H1 (cell line): ENCODE data around the gene OSBPL9. TPM values are rescaled to one million over a fixed set of nuclear protein-coding genes. Genes with fewer than 3 reads are reported as not detected.

ENCODE experiments used
- CTCF ChIA-PET: fragments of 300-600 bp; sonication (Branson Sonifier 250); formaldehyde crosslinking; loops from one replicate; lab custom pipeline; 2021; ENCODE audit not compliant: partially characterized antibody; lab: Charles Lee
- POLR2A ChIA-PET: fragments of 300-600 bp; sonication (Branson Sonifier 250); formaldehyde crosslinking; loops from one replicate; lab custom pipeline; 2021; ENCODE audit warnings: inconsistent platforms; ENCODE audit not compliant: partially characterized antibody; lab: Charles Lee
- DNase-seq, 2 experiments: peaks; one replicate each; pipeline versions ENCODE4 v3.0.0 to v3.0.0-alpha.2; 2010 to 2022; ENCODE audit warnings: low spot score in 2 of 2, low read depth in 1 of 2, mixed read lengths in 1 of 2
- FAIRE-seq: peaks from 2 replicates; lab custom pipeline; 2011; peaks lifted over from hg19 to GRCh38; lab: Jason Lieb, UNC
- H2AFZ ChIP-seq: 2 replicates; pipeline ENCODE4 v1.8.1; 2012; ENCODE audit warnings: low read length, inconsistent platforms
- H2AK5ac ChIP-seq: 2 replicates; pipeline ENCODE4 v1.6.1; 2013; ENCODE audit warnings: low read depth, low read length
- H2BK120ac ChIP-seq: replicated peaks from 2 replicates; pipeline ENCODE3; 2013; ENCODE audit warnings: low read depth, low read length, inconsistent platforms
- H2BK12ac ChIP-seq: 2 replicates; pipeline ENCODE4 v1.6.1; 2013; ENCODE audit warnings: low read depth, low read length
- H2BK15ac ChIP-seq: 2 replicates; pipeline ENCODE4 v1.6.1; 2013; ENCODE audit warnings: low read length
- H2BK20ac ChIP-seq: 2 replicates; pipeline ENCODE4 v1.6.1; 2013; ENCODE audit warnings: low read length
- H2BK5ac ChIP-seq: 2 replicates; pipeline ENCODE4 v1.6.1; 2013; ENCODE audit warnings: low read depth, low read length
- H3K14ac ChIP-seq: 2 replicates; pipeline ENCODE4 v1.6.1; 2013; ENCODE audit warnings: inconsistent platforms; ENCODE audit not compliant: insufficient read length
- H3K18ac ChIP-seq: 2 replicates; pipeline ENCODE4 v1.6.1; 2013; ENCODE audit warnings: low read length; ENCODE audit errors: extremely low read depth
- H3K23ac ChIP-seq: 2 replicates; pipeline ENCODE4 v1.6.1; 2013; ENCODE audit warnings: inconsistent platforms; ENCODE audit not compliant: insufficient read length
- H3K23me2 ChIP-seq: 2 replicates; pipeline ENCODE4 v1.6.1; 2013; ENCODE audit warnings: low read depth, low read length
- H3K27ac ChIP-seq: 2 replicates; pipeline ENCODE4 v1.6.1; 2011; ENCODE audit warnings: low read depth, low read length, inconsistent platforms
- H3K27me3 ChIP-seq, 4 experiments: replicated peaks in 1 of 4; 1 replicate in 1 of 4; 2 replicates in 3 of 4; pipeline versions ENCODE4 v1.6.1 to v1.8.1; 2011 to 2013; ENCODE audit warnings: low read length in 3 of 4, mild to moderate bottlenecking in 3 of 4, inconsistent platforms in 2 of 4, mixed read lengths in 2 of 4, moderate library complexity in 1 of 4; ENCODE audit not compliant: control insufficient read depth in 3 of 4, insufficient read depth in 3 of 4; ENCODE audit errors: extremely low read depth in 1 of 4
- H3K36me3 ChIP-seq, 4 experiments: 2 replicates each; pipeline versions ENCODE4 v1.6.1 to v1.8.1; 2011 to 2013; ENCODE audit warnings: mild to moderate bottlenecking in 4 of 4, low read length in 3 of 4, moderate library complexity in 2 of 4, control low read depth in 1 of 4, inconsistent platforms in 1 of 4; ENCODE audit not compliant: insufficient read depth in 4 of 4, control insufficient read depth in 2 of 4
- H3K4ac ChIP-seq: replicated peaks from 2 replicates; pipeline ENCODE3; 2013; ENCODE audit warnings: low read length, low read depth, mixed read lengths, inconsistent platforms; ENCODE audit not compliant: insufficient read length
- H3K4me1 ChIP-seq, 4 experiments: replicated peaks in 1 of 4; 1 replicate in 1 of 4; 2 replicates in 3 of 4; pipeline versions ENCODE4 v1.6.1 to v1.8.1; 2011 to 2013; ENCODE audit warnings: low read length in 3 of 4, inconsistent platforms in 2 of 4, mixed read lengths in 1 of 4; ENCODE audit not compliant: insufficient read depth in 4 of 4, control insufficient read depth in 3 of 4
- H3K4me2 ChIP-seq, 2 experiments: 2 replicates each; pipeline versions ENCODE4 v1.6.1 to v1.8.1; 2011 to 2013; ENCODE audit warnings: low read depth in 2 of 2, low read length in 2 of 2, control low read depth in 1 of 2, inconsistent platforms in 1 of 2, mild to moderate bottlenecking in 1 of 2; ENCODE audit not compliant: insufficient read depth in 1 of 2
- H3K4me3 ChIP-seq, 4 experiments: fragments of 200-600, 300-600 bp in 1 of 4; sonication (generic), shearing (Covaris generic), sonication (Bioruptor Twin) in 1 of 4; 2 replicates each; pipeline versions ENCODE4 v1.5.1 to v1.8.1; 2011 to 2016; ENCODE audit warnings: low read length in 4 of 4, low read depth in 3 of 4, control low read depth in 2 of 4, inconsistent platforms in 2 of 4, mild to moderate bottlenecking in 2 of 4, mixed read lengths in 1 of 4, moderate library complexity in 1 of 4; ENCODE audit not compliant: insufficient read depth in 2 of 4; ENCODE audit errors: extremely low read depth in 1 of 4
- H3K56ac ChIP-seq: replicated peaks from 2 replicates; pipeline ENCODE3; 2013; ENCODE audit warnings: low read depth, mild to moderate bottlenecking, mixed read lengths, low read length, inconsistent platforms; ENCODE audit not compliant: insufficient read length
- H3K79me1 ChIP-seq: 2 replicates; pipeline ENCODE4 v1.6.1; 2013; ENCODE audit warnings: low read depth, low read length, control low read depth
- H3K79me2 ChIP-seq, 2 experiments: 2 replicates each; pipeline versions ENCODE4 v1.6.1 to v1.8.1; 2012 to 2013; ENCODE audit warnings: low read length in 2 of 2, mild to moderate bottlenecking in 2 of 2, inconsistent platforms in 1 of 2; ENCODE audit not compliant: insufficient read depth in 2 of 2, control insufficient read depth in 1 of 2
- H3K9ac ChIP-seq, 4 experiments: replicated peaks in 1 of 4; 1 replicate in 1 of 4; 2 replicates in 3 of 4; pipeline versions ENCODE4 v1.6.1 to v1.8.1; 2011 to 2013; ENCODE audit warnings: low read depth in 3 of 4, low read length in 3 of 4, control low read depth in 2 of 4, mild to moderate bottlenecking in 2 of 4, moderate library complexity in 2 of 4, inconsistent platforms in 1 of 4; ENCODE audit errors: extremely low read depth in 1 of 4
- H3K9me3 ChIP-seq, 2 experiments: 2 replicates each; pipeline versions ENCODE4 v1.6.1 to v1.8.1; 2012 to 2013; ENCODE audit warnings: mild to moderate bottlenecking in 2 of 2, moderate library complexity in 2 of 2, control low read depth in 1 of 2, inconsistent platforms in 1 of 2, low read depth in 1 of 2, low read length in 1 of 2, mixed read lengths in 1 of 2; ENCODE audit not compliant: insufficient read depth in 2 of 2
- H4K20me1 ChIP-seq, 2 experiments: replicated peaks in 1 of 2; 2 replicates each; pipeline versions ENCODE3 to v1.8.1; 2011 to 2013; ENCODE audit warnings: inconsistent platforms in 2 of 2, low read length in 2 of 2, mild to moderate bottlenecking in 1 of 2; ENCODE audit not compliant: insufficient read depth in 2 of 2, control insufficient read depth in 1 of 2
- H4K5ac ChIP-seq: 2 replicates; pipeline ENCODE4 v1.6.1; 2013; ENCODE audit warnings: low read length, low read depth, mixed read lengths, inconsistent platforms; ENCODE audit not compliant: insufficient read length
- H4K8ac ChIP-seq: 2 replicates; pipeline ENCODE4 v1.8.0; 2013; ENCODE audit warnings: mild to moderate bottlenecking, moderate library complexity, low read length, inconsistent platforms; ENCODE audit not compliant: insufficient read depth; ENCODE audit errors: extremely low read depth
- H4K91ac ChIP-seq: replicated peaks from 2 replicates; pipeline ENCODE3; 2013; ENCODE audit warnings: low read length, mixed read lengths, inconsistent platforms; ENCODE audit not compliant: insufficient read length
- CREB1 ChIP-seq: IDR thresholded peaks from 2 replicates; pipeline ENCODE4 v1.6.1; 2012; ENCODE audit warnings: inconsistent platforms
- EGR1 ChIP-seq: IDR thresholded peaks from 2 replicates; pipeline ENCODE4 v1.6.1; 2011; ENCODE audit warnings: low read depth, low read length, borderline replicate concordance
- HDAC2 ChIP-seq, 2 experiments: fragments of 300-600 bp in 1 of 2; sonication (generic) in 1 of 2; IDR thresholded peaks; 2 replicates each; pipeline ENCODE4 v1.6.1; 2011 to 2012; ENCODE audit warnings: low read depth in 2 of 2, low read length in 2 of 2, mild to moderate bottlenecking in 2 of 2, moderate library complexity in 2 of 2, borderline replicate concordance in 1 of 2, inconsistent platforms in 1 of 2
- RNF2 ChIP-seq: fragments of 200-900, 300-1000 bp; sonication (generic); IDR thresholded peaks from 2 replicates; pipeline ENCODE4 v1.7.1; 2016; ENCODE audit warnings: borderline replicate concordance, low read depth, mild to moderate bottlenecking, antibody characterized with exemption, low read length; ENCODE audit not compliant: poor library complexity, severe bottlenecking; ENCODE audit errors: missing control alignments
- RXRA ChIP-seq: IDR thresholded peaks from 2 replicates; pipeline ENCODE4 v1.6.1; 2011; ENCODE audit warnings: low read depth, mild to moderate bottlenecking, low read length, moderate library complexity; ENCODE audit not compliant: insufficient read depth
- SIN3A ChIP-seq, 2 experiments: IDR thresholded peaks in 1 of 2; conservative IDR thresholded peaks in 1 of 2; 2 replicates each; pipeline ENCODE4 v1.6.1; 2011 to 2012; ENCODE audit warnings: low read length in 2 of 2, improper control_type of control experiment in 1 of 2, low read depth in 1 of 2, mild to moderate bottlenecking in 1 of 2
- YY1 ChIP-seq: IDR thresholded peaks from 2 replicates; pipeline ENCODE4 v1.6.1; 2011; ENCODE audit warnings: low read depth, mild to moderate bottlenecking, low read length
- ZNF274 ChIP-seq: IDR thresholded peaks from 2 replicates; pipeline ENCODE4 v1.7.0; 2012; ENCODE audit warnings: low read length, borderline replicate concordance; ENCODE audit errors: extremely low read depth
- polyA plus RNA-seq, 7 experiments: library from polyadenylated mRNA; depleted of rRNA in 3 of 7; stranded (reverse) in 5 of 7; unstranded in 2 of 7; fragments of >200 nt in 5 of 7; fragments of 200-250 nt in 2 of 7; gene quantifications; 1 replicate in 5 of 7; 2 replicates in 1 of 7; 4 replicates in 1 of 7; pipeline versions ENCODE4 v1.2.1 to v1.2.3, GENCODE V29; 2011 to 2013; ENCODE audit warnings: missing spikeins in 2 of 7, mixed read lengths in 2 of 7
- total RNA-seq: library from RNA; stranded (reverse); fragmentation: NEBNext Ultra II Directional; extraction: Animal tissue kit (Norgen Biotek cat#: 25700); gene quantifications from 2 replicates; pipeline ENCODE4 v1.2.1, GENCODE V29; 2021
- TF ChIP-seq, protein P1 (sequence below): IDR thresholded peaks from 2 replicates; pipeline ENCODE4 v1.6.1; 2011; ENCODE audit warnings: low read length, improper control_type of control experiment
- TF ChIP-seq, protein P2 (sequence below), 3 experiments: IDR thresholded peaks; 1 replicate in 2 of 3; 2 replicates in 1 of 3; pipeline versions ENCODE4 v1.5.1 to v1.6.1; 2011; ENCODE audit warnings: low read length in 3 of 3, mild to moderate bottlenecking in 3 of 3, inconsistent platforms in 2 of 3, low read depth in 1 of 3, moderate library complexity in 1 of 3; ENCODE audit not compliant: insufficient read depth in 1 of 3; ENCODE audit errors: control extremely low read depth in 1 of 3

OSBPL9 gene
- total and polyA plus RNA-seq, 2 of the 8 experiments (the other 6 are each of a cell fraction or from before 2014, with no cell fraction given), result 58.2 to 71.6 TPM

DNA sequence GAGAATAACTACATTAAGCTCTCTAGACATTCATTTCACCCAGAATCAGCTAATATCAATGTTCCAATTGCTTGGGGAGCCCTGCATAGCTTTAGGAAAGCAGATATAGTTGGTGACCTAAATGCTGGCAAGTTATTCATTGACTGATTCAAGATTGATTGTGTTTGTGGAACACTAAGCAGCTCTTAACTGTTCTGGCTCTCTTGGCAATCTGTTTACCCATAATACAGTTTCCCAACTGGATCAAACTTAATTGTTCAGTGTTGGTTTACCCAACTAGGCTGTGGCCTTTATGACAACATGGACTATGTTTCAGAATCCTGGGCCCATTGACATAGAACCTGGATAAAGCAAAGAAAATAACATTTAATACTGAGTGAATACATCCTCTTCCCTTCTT, 178.0 kb downstream of the OSBPL9 start:
- Histone ChIP-seq H3K9ac (no peak overlapping the region), H4K8ac (no peak overlapping the region), H3K56ac (no peak overlapping the region), H3K9me3 (no peaks in the 10 kb centered on the region), H3K27me3 (no peaks in the 10 kb centered on the region), H2BK120ac (no peak overlapping the region), H2BK20ac (no peak overlapping the region), H4K20me1 (peaks cover 0 to 3% of the 10 kb centered on the region in 2 experiments), H3K79me2 (no peaks in the 10 kb centered on the region), H3K4ac (no peak overlapping the region), H3K23ac (no peak overlapping the region), H3K14ac (no peak overlapping the region), H2BK12ac (no peak overlapping the region), H2AFZ (no peak overlapping the region), H3K4me1 (no peaks in the 10 kb centered on the region), H3K23me2 (no peaks in the 10 kb centered on the region), H3K27ac (no peak overlapping the region), H4K5ac (no peak overlapping the region), H3K18ac (no peak overlapping the region), H3K4me2 (no peak overlapping the region), H4K91ac (no peak overlapping the region), H2AK5ac (no peak overlapping the region), H3K79me1 (no peaks in the 10 kb centered on the region), H3K36me3 (peaks cover 19 to 68% (median 51%) of the 10 kb centered on the region in 4 experiments), H3K4me3 (no peak overlapping the region), H2BK5ac (no peak overlapping the region), H2BK15ac (no peak overlapping the region)
- CTCF ChIA-PET, result interaction anchor here (1.1 to 1.4 kb wide), 2 partner anchors 130 to 225 kb away, joined by 3 to 4 read pairs; no protein-coding TSS in a partner anchor
- DNase-seq, result no peak
- POLR2A ChIA-PET, result interaction anchor here (0.9 to 2.7 kb wide), 2 partner anchors 10 to 60 kb away, joined by 3 to 10 read pairs; no protein-coding TSS in a partner anchor
- FAIRE-seq, result no peak
- TF ChIP-seq RNF2 (no peak), HDAC2 (IDR thresholded peaks at IDR 0.05; ENCODE audit: borderline replicate concordance in 1 of 2, low read depth in 2 of 2, low read length in 2 of 2) (no peak), YY1 (no peak), ZNF274 (no peak), SIN3A (conservative IDR thresholded peaks at IDR 0.05 in 1 of 2, IDR thresholded peaks at IDR 0.05 in 1 of 2; ENCODE audit: low read depth in 1 of 2, low read length in 2 of 2) (no peak), CREB1 (no peak), RXRA (no peak), EGR1 (no peak)
- TF ChIP-seq, protein P1, sequence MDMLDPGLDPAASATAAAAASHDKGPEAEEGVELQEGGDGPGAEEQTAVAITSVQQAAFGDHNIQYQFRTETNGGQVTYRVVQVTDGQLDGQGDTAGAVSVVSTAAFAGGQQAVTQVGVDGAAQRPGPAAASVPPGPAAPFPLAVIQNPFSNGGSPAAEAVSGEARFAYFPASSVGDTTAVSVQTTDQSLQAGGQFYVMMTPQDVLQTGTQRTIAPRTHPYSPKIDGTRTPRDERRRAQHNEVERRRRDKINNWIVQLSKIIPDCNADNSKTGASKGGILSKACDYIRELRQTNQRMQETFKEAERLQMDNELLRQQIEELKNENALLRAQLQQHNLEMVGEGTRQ, result no peak
- TF ChIP-seq, protein P2, sequence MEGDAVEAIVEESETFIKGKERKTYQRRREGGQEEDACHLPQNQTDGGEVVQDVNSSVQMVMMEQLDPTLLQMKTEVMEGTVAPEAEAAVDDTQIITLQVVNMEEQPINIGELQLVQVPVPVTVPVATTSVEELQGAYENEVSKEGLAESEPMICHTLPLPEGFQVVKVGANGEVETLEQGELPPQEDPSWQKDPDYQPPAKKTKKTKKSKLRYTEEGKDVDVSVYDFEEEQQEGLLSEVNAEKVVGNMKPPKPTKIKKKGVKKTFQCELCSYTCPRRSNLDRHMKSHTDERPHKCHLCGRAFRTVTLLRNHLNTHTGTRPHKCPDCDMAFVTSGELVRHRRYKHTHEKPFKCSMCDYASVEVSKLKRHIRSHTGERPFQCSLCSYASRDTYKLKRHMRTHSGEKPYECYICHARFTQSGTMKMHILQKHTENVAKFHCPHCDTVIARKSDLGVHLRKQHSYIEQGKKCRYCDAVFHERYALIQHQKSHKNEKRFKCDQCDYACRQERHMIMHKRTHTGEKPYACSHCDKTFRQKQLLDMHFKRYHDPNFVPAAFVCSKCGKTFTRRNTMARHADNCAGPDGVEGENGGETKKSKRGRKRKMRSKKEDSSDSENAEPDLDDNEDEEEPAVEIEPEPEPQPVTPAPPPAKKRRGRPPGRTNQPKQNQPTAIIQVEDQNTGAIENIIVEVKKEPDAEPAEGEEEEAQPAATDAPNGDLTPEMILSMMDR (IDR thresholded peaks at IDR 0.05; ENCODE audit: control extremely low read depth in 1 of 3, insufficient read depth in 1 of 3, low read depth in 1 of 3, low read length in 3 of 3), result no peak
